Prostate gland (tissue), 2 donors: Measurements from ENCODE around the gene ANKRD10. TPM values are rescaled to one million over a fixed set of nuclear protein-coding genes. Genes with fewer than 3 reads are reported as not detected.

Experiments
- DNase-seq: peaks from one replicate; pipeline ENCODE4 v3.0.0-alpha.2; 2019; ENCODE audit warnings: low spot score
- H3K27ac ChIP-seq, 2 donors: fragments of 200-600 bp; sonication (generic); 2 replicates each; pipeline ENCODE4 v1.5.1; 2017 to 2019
- H3K27me3 ChIP-seq: fragments of 200-600 bp; sonication (generic); replicated peaks from 2 replicates; pipeline ENCODE4 v1.5.1; 2019; ENCODE audit not compliant: insufficient read depth
- H3K36me3 ChIP-seq, 2 donors: fragments of 200-600 bp; sonication (generic); 1 replicate in 1 of 2; 2 replicates in 1 of 2; pipeline versions ENCODE4 v1.5.1 to v1.8.1; 2017 to 2019
- H3K4me1 ChIP-seq: fragments of 200-600 bp; sonication (generic); replicated peaks from 2 replicates; pipeline ENCODE4 v1.5.1; 2019
- H3K4me3 ChIP-seq, 2 donors: fragments of 200-600 bp; sonication (generic); 2 replicates each; pipeline ENCODE4 v1.5.1; 2017 to 2019
- H3K9me3 ChIP-seq: fragments of 200-600 bp; sonication (generic); 2 replicates; pipeline ENCODE4 v1.5.1; 2017
- POLR2A ChIP-seq: fragments of 450-650 bp; IDR thresholded peaks from one replicate; pipeline ENCODE4 v1.6.1; 2016; ENCODE audit warnings: antibody characterized with exemption, mild to moderate bottlenecking
- POLR2AphosphoS5 ChIP-seq: sonication (generic); formaldehyde crosslinking; IDR thresholded peaks from one replicate; pipeline ENCODE4 v1.6.1; 2017; ENCODE audit warnings: antibody characterized with exemption
- WGBS: methylation state at CpG from one replicate; pipeline ENCODE4 v1.1.5; 2018; 5-methylcytosine and 5-hydroxymethylcytosine counted together
- intact Hi-C: fragments of 100-400 bp; cut with DNase I; formaldehyde crosslinking; loops from one replicate; pipeline ENCODE4 v1.14.2; 2022
- total RNA-seq, 2 donors: library from RNA; depleted of rRNA; stranded (reverse); fragments of >200 nt; gene quantifications; one replicate each; pipeline ENCODE4 v1.1.0, GENCODE V29; 2016
- TF ChIP-seq, protein P1 (sequence below), 4 experiments: fragments of 200-600 bp in 2 of 4; fragments of 450-650 bp in 2 of 4; sonication (generic) in 2 of 4; IDR thresholded peaks; 1 replicate in 3 of 4; 2 replicates in 1 of 4; pipeline ENCODE4 v1.5.1; 2016 to 2019; ENCODE audit warnings: antibody characterized with exemption in 4 of 4, mild to moderate bottlenecking in 2 of 4, moderate library complexity in 2 of 4

Gene ANKRD10
- total RNA-seq, 2 donors from 2014 or later = 99.9 to 155 TPM

DNA sequence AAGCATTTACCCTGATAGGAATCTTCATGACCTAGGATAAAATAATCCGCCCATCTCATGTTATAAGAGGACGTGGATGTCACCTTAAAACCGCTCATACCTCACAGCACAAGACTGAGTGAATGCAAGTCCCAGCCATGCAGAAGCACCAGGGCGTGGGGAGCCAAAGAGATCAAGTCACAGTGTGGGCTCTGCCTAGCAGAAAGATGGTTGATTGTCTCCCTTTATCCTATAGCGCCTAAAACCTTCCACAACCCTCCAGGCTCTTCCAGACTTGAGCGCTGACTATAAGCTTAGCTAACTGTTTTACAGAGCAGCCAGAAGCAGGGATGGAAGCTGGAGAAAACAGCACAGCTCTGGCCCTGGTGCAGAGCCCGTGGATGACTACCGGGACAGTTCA lies 6.8 kb upstream of the ANKRD10 start:
- Histone ChIP-seq H3K27ac (no peak overlapping the region), H3K4me1 (peaks cover 4% of the 10 kb centered on the region), H3K9me3 (no peaks in the 10 kb centered on the region), H3K4me3 (no peak overlapping the region), H3K27me3 (no peaks in the 10 kb centered on the region), H3K36me3 (no peaks in the 10 kb centered on the region)
- 82% methylated on average over 8 of the region's 8 CpGs for WGBS
- TF ChIP-seq POLR2AphosphoS5 (no peak), POLR2A (no peak)
- TF ChIP-seq, protein P1, sequence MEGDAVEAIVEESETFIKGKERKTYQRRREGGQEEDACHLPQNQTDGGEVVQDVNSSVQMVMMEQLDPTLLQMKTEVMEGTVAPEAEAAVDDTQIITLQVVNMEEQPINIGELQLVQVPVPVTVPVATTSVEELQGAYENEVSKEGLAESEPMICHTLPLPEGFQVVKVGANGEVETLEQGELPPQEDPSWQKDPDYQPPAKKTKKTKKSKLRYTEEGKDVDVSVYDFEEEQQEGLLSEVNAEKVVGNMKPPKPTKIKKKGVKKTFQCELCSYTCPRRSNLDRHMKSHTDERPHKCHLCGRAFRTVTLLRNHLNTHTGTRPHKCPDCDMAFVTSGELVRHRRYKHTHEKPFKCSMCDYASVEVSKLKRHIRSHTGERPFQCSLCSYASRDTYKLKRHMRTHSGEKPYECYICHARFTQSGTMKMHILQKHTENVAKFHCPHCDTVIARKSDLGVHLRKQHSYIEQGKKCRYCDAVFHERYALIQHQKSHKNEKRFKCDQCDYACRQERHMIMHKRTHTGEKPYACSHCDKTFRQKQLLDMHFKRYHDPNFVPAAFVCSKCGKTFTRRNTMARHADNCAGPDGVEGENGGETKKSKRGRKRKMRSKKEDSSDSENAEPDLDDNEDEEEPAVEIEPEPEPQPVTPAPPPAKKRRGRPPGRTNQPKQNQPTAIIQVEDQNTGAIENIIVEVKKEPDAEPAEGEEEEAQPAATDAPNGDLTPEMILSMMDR (IDR thresholded peaks at IDR 0.05) = no peak
- intact Hi-C loops = no loop called here
- DNase-seq = no peak

DNA sequence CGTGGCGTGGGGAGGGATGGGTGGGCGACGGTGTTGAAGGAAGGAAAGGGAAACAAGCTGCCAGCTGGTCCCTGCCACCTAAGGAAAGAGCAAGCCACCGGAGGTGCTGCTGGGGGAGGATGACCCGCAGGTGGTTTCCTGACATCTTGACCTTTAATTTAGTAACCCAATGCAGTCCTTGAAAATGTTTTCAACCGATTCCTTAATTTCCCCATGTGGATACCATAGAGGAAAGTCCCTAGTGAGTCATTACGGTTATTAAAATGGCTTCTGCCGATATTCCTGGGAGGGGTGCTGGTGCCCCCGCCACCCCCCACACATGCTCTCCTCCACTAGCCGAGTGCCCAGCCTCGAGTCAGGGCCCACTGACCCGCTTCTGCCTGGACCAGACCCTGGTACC lies 6.3 kb upstream of the ANKRD10 start:
- DNase-seq = no peak
- TF ChIP-seq POLR2A (no peak), POLR2AphosphoS5 (no peak)
- TF ChIP-seq, protein P1 (IDR thresholded peaks at IDR 0.05) = no peak
- no peak overlapping the region for H3K27ac ChIP-seq
- H3K9me3 ChIP-seq = no peaks in the 10 kb centered on the region
- no peaks in the 10 kb centered on the region for H3K27me3 ChIP-seq
- intact Hi-C loops = no loop called here
- no peak overlapping the region for H3K4me3 ChIP-seq
- WGBS = 70% methylated on average over 13 of the region's 13 CpGs
- peaks cover 8% of the 10 kb centered on the region for H3K4me1 ChIP-seq
- H3K36me3 ChIP-seq = no peaks in the 10 kb centered on the region

DNA sequence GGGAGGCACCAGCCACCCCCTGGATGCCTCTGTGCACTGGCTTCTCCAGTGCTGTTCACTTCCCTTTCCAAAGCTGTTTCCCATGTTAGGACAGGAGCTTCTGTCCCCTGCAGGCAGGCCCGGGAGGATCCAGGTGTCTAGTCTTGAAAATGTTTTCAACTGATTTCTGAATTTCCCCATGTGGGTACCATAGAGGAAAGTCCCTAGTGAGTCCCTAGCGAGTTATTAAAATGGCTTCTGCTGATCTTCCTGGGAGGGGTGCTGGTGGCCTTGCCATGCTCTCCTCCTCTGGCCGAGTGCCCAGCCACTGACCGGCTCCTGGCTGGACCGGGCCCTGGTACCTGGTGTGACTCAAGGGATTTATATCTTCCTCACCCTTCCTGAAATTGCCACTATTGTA lies 5.2 kb upstream of the ANKRD10 start:
- Histone ChIP-seq H3K4me3 (no peak overlapping the region), H3K27me3 (no peaks in the 10 kb centered on the region), H3K9me3 (no peaks in the 10 kb centered on the region), H3K27ac (no peak overlapping the region), H3K36me3 (no peaks in the 10 kb centered on the region), H3K4me1 (peaks cover 8% of the 10 kb centered on the region)
- no peak for DNase-seq
- intact Hi-C loops = no loop called here
- WGBS = 72% methylated on average over 5 of the region's 5 CpGs
- TF ChIP-seq, protein P1 (IDR thresholded peaks at IDR 0.05) = no peak
- TF ChIP-seq POLR2AphosphoS5 (no peak), POLR2A (no peak)

DNA sequence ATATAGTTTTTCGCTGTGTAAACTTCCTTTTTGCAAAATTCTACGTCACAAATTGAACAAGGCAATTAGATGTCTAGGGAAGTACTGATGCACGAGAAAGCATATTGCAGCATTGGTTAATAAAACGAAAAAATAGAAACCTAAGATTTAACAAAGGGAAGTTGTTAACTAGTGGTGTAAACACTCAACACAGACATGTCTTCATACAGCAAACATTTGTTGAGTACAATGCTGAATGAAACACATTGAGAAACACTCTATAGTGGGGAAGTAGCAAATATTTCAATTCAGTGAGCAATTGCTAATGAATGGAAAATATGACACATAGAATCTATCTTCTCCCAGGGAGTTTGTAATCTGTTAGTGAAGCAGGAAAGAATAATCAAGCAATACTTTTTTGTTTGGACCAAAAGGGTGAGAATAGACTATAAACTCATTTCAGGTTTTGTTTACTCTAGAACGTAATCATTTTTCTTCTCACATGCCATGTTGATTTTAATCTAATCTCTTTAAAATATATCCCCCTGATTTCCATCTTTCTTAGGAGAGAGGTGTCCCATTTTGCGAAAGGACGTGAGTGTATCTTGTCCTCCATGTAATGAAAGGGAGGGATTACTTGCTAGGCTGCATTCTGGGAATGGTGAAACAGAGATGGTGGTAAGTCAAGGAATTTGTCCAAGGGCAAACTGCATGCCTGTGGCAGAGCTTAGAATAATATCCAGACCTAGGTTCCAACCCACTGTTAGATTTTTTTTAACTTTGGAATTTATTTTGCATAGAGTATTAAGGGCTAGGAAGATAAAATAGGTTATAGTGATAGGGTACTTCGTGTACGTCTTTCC lies 1.7 kb upstream of the ANKRD10 start:
- Histone ChIP-seq H3K36me3 (no peaks in the 10 kb centered on the region), H3K9me3 (no peaks in the 10 kb centered on the region), H3K4me1 (peaks cover 10% of the 10 kb centered on the region), H3K4me3 (no peak overlapping the region), H3K27ac (peak overlapping the region; percentile 97 to 99), H3K27me3 (no peaks in the 10 kb centered on the region)
- 62% methylated on average over 9 of the region's 9 CpGs for WGBS
- DNase-seq = no peak
- TF ChIP-seq POLR2AphosphoS5 (no peak), POLR2A (no peak)
- TF ChIP-seq, protein P1 (IDR thresholded peaks at IDR 0.05) = no peak
- intact Hi-C loops = loop anchor here (5.0 to 10.0 kb wide), 3 partner anchors 99 to 298 kb away; no protein-coding TSS in a partner anchor

DNA sequence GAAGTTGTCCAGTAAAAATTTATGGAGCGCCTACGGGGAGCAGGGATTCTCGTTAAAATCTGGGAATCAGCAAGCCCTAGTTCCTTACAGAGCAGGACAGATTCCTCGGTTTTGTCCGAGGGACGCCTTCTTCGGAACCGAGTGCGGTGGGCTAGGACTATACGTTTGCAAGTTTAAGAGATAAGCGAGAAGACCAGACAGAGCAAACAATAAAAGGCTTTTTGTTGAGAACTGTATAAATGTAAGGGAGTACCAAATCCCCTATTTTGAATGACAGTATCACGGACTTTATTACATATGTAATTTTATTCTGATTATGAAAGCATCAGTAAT lies 971 bp upstream of the ANKRD10 start:
- H3K27ac ChIP-seq = peak overlapping the region; percentile 97 to 99
- H3K27me3 ChIP-seq = no peaks in the 10 kb centered on the region
- intact Hi-C loops = loop anchor here (2.0 to 10.0 kb wide), 5 partner anchors 99 to 299 kb away; no protein-coding TSS in a partner anchor
- H3K4me1 ChIP-seq = peaks cover 13% of the 10 kb centered on the region
- no peaks in the 10 kb centered on the region for H3K9me3 ChIP-seq
- WGBS = 3% methylated on average over 12 of the region's 12 CpGs
- no peak for DNase-seq
- H3K4me3 ChIP-seq = peak overlapping the region; percentile 92 to 98
- TF ChIP-seq POLR2A = no peak
- TF ChIP-seq, protein P1 (IDR thresholded peaks at IDR 0.05) = no peak
- TF ChIP-seq POLR2AphosphoS5 = no peak
- no peaks in the 10 kb centered on the region for H3K36me3 ChIP-seq
